Activated CD8-positive, alpha-beta memory T cell treated with anti-CD3 and anti-CD28 coated beads, Interleukin-2, amount 50 U/mL, for 24 hours (primary cell): Measurements from ENCODE around the gene SLC39A8.

Experiments
- DNase-seq: peaks from one replicate; pipeline ENCODE4 v3.0.0-alpha.2; 2020; ENCODE audit errors: extremely low read depth

Gene SLC39A8

GRCh38 chr4:102339018-102339417 is 6.3 kb downstream of the SLC39A8 start:
- DNase-seq: no peak

- no peak for DNase-seq
Measured at GRCh38 chr4:102338405-102338804, 6.9 kb downstream of the SLC39A8 start.

DNA sequence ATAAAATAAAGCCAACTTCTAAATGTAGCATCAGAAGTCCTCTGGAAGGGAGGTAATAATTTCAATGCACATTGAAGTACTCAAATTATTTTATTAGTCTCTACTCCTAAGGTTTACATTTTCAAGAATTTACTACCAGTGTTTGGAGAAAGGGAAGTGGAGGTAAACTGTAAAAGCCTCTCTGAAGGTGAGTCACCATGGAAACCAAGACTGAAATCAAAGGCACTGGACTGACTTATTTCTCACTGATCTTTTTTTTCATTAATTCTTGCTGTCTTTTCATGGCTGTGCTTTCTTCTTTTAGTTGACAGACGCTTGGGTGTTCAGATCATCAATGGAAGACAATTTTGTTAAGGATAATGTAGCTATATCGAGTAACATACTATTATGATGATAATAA is 9.7 kb downstream of the SLC39A8 start:
- no peak for DNase-seq

- DNase-seq: no peak
Measured at GRCh38 chr4:102334624-102335023, 10.7 kb downstream of the SLC39A8 start.

DNA sequence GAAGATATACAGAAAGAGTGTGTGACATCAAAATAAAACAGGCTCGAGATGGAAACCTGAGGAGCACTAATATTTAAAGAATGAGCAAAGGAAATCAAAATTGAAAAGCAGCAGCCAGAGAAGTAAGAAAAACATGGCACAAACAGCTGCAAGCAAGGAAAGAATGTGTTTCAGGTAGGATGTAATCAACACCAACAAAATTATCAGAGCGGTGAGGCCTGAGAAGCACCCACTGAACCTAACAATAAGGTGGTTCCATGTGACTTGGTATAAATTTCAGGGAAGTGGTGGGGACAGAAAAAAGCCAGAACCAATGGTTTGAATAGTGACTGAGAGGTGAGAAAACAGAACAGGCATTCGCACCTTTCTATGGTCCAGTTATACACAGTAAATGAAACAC is 11.5 kb downstream of the SLC39A8 start:
- no peak for DNase-seq

DNA sequence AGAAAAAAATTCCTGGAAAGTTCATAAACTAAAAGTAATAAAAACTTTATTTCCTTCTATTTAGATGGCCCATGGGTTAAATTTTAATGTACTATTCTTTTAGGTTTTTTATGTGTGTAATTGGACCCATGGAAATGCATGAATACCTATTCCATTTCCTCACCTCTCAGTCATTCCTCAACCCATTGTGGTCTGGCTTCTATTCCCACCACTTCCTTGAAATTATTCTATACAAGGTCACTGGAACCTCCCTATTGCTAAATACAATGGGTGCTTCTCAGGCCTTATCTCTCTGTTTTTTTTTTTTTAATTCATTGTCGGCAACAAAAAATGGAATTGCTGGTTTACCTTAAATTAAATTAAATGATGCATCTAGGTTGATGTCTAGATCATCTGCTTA is 17.2 kb downstream of the SLC39A8 start:
- DNase-seq: no peak

GRCh38 chr4:102326951-102327350 is 18.3 kb downstream of the SLC39A8 start:
- no peak for DNase-seq

- DNase-seq: no peak
Measured at GRCh38 chr4:102324730-102325129, 20.6 kb downstream of the SLC39A8 start.

DNA sequence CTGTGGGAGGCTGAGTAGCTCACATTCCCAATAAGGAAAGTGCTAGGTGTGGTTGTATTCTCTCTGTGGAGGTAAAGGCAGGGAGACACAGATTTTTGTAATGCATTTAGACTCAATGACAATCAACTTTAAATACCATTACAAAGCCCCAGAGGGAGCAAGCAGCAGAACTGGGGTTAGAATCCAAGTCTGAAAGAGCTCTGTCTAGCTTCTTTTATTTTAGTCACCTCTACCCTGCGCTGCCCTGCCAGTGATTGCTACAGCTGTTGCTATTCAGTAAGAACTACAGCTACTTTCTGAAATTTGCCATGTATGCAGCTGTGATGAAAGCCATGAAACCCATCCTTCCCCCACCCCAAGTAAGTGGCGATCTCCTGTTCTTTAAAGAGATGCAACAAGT is 22.5 kb downstream of the SLC39A8 start:
- no peak for DNase-seq

DNA sequence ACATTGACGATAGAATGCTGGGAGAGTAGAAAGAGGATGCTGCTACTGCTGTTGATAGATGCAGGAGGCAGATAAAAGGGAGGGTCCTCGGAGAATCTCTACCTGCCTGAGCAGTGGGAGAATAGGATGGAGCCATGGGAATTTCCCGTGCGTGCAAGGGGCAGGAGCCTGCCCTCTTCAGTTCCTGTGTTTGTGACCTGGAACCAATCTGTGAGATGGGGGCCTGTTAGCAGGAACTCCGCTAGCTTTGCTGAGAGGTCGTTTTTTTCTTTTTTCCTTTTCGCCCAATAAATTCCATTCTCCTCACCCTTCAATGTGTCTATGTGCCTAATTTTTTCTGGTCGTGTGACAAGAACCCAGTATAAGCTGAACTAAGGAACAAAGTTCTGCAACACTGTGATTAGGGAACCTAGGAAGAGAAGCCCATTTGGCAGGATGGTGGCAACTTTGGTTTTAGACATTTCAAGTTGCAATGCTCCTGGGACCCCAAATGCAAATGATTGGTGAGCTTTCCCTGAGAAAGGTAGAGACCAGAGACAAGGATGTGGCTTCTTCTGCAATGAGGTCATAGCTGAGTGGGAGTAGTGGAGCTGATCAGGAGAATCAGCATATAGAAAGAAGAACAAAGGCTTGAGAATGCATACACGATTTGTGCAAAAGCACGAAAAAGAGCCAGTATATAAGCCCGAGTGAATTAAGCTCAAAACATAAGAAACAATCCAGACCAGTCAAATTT is 23.9 kb downstream of the SLC39A8 start:
- DNase-seq: no peak

DNA sequence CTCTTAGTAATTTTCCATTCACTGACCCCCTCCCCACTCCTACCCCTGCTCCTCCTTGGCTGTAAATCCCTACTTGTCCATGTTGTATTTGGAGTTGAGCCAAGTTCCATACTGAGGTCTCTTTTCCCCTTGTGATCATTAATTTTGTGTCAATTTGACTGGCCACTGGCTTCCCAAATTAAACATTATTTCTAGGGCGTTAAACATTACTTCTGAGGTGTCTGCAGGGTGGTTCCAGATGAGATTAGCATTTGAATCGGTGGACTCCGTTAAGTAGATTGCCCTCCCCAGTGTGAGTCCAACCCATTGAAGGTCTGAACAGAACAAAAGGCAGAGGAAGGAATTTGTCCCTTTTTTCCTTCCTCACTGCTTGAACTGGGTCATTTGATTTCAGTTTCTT is 25.7 kb downstream of the SLC39A8 start:
- DNase-seq: no peak

DNA sequence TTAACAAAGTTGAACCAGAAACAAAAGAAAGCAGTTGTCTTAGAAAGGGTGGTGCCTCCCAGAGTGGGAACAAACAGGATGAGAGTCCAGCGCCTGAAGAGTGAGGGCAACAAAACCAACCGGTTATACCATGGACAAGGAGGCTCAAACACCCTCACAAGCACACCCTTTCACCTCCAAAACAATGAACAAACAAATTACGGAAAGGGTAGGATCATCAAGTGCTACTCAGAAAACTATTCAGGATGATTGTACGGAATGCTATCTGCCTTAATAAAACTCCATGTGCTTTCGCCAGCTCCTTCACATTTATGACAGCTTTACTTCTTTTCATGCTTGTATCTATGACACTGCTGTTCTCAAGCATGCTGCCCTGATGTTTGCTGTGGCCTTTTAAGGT is 26.8 kb downstream of the SLC39A8 start:
- DNase-seq: no peak

DNA sequence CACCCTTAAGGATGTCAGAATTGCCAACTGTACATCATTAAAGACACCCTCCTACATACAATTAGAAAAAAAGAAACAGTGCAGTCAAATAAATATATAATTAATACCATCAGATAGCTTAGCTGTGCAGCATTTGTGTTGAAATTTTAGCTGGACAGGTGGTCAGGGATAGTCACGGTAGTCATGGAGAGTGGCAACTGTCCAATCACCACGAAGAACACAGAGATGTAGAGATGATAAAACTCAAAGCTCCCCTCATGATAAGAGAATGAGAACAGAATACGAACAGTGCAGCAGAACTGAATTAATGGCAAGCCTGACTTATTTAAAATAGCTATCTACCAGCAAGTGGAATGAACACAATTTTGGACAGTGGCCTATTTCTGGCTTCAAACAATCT is 27.2 kb downstream of the SLC39A8 start:
- DNase-seq: no peak

DNA sequence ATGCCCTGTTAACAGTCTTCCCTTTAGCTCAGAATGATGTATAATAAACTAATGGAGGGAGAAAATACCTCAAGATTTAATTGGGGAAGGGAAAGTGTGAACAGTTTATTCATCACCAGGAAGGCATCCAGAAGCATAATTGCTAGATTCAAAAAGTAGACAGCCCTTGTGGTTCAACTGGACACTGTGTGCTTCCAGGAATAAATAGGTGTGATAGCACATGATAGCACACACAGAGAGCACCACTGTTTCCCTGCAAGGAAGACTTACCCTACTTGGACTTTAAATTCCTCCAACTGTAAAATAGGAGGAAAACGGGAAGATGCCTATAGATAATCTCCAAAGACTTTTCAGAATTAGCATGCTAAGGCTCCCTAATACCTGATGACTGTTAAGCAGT is 27.8 kb downstream of the SLC39A8 start:
- DNase-seq: no peak

- no peak for DNase-seq
Measured at GRCh38 chr4:102316585-102316984, 28.7 kb downstream of the SLC39A8 start.

- DNase-seq: no peak
Measured at GRCh38 chr4:102315532-102315931, 29.8 kb downstream of the SLC39A8 start.

DNA sequence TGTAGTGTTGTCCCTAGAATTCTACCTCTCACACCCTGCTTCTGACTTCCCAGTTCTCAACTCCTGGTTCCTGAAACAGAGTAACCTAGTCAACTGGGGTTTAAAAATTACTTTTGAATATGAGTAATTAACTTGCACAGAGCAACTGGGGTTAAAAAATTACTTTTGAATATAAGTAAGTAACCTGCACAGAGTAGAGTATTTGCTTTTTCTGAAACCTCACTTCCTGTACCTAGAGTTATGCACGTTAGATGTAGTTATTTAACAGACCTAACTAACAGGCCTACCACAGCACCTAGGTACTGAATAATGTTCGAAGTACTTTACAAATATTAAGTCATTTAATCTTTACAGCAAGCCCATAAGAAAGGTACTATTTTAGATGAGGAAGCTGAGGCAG is 32.9 kb downstream of the SLC39A8 start:
- no peak for DNase-seq

GRCh38 chr4:102311912-102312311 is 33.4 kb downstream of the SLC39A8 start:
- no peak for DNase-seq

- no peak for DNase-seq
Measured at GRCh38 chr4:102311407-102311806, 33.9 kb downstream of the SLC39A8 start.

DNA sequence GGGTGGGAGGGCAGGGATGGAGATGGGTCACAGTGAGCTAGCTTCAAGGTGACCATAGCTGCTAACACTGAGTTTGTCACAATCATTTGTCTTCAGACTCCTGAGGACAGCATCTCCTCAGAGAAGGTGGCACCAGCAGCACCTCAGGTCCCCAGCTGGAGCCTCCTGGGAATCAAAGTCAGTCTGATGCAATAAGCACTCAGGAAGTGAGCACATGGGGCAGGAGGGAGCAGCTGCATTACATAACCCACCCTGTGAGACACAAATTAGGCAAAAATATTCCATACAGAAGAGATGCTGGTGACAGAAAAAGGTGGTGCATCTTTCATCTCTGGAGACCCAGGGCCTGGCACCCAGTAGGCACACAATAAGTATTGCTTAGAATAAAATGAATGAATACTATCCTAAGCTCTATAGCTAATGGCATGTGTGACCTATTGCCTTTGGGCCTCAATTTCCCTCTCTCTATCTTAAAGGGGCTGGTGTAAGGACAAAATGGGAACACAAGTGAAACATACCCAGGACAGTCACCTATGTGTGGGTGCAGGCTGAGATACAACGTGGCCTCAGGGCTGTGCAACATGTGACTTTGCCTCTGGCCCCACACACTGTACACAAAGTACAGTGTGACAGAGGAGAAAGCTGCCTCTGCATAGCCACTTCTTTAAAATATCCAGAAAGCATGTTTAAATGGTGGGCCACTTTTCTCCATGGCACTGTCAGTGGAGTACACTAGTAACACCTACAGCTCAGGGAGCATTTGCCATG is 37.1 kb downstream of the SLC39A8 start:
- no peak for DNase-seq

- DNase-seq: no peak
Measured at GRCh38 chr4:102305666-102306065, 39.6 kb downstream of the SLC39A8 start.

DNA sequence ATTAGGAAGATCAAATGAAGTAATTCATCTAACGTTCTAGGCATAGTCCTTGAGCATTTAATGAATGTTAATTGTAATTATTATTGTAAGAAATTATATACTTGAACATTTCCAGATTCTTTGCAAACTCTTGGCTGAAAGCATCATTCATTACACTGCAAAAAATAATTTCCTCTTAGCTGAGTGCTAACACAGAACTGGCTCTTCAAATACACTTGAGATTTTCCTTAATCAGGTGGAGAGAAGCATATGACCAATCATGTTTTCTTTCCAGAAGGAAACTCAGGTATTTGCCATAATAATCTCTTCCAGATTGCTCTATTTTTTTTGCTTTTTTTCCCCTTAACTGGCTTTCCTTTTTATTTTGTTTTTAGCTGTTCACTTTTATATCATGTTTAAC is 42.5 kb downstream of the SLC39A8 start:
- DNase-seq: no peak

DNA sequence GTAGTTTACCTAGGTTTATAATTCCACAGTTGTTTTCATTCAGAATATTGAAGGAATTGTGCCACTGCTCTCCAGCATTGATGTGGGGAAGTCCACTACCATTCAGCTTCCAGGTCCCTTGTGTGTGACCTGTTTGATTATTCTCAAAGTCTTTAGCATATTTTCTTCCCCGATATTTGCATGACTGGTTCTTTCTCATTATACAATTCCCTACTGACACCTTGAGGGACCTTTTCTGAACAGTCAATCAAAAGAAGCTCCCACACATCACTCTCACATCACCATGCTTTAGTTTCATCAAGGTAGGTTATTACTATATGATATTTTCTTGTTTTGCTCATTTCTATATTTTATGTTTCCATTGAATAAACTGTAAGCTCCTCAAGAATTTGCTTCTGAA is 44.1 kb downstream of the SLC39A8 start:
- DNase-seq: no peak
